Activated CD4-positive, alpha-beta T cell treated with anti-CD3 and anti-CD28 coated beads for 48 hours (primary cell): ENCODE results near the gene ECE1.
"Not testable (repeated sequence)": the region's sequence is repeated elsewhere in the genome, so short reads cannot be mapped to it uniquely, and the experiment has no call there.

Source experiments
- DNase-seq: peaks from one replicate; pipeline ENCODE4 v3.0.0-alpha.2; 2020

The ECE1 gene

DNA sequence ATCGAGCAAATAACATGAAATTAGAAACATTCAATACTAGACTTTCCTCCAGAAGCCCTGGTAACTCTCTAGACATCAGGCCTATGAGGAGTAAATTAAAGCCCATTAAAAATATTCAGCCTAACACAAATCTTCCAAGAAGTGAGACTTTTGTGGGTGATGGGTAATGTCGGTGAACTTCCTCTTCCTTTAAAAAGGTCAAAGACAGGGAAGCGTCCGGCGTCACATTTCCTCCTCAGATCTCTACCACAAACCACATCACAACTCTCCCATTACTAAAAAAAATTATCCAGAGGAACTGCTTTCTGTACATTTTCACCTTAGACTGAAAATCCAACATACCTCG is 115.0 kb downstream of the ECE1 start:
- DNase-seq: peak; percentile 47

DNA sequence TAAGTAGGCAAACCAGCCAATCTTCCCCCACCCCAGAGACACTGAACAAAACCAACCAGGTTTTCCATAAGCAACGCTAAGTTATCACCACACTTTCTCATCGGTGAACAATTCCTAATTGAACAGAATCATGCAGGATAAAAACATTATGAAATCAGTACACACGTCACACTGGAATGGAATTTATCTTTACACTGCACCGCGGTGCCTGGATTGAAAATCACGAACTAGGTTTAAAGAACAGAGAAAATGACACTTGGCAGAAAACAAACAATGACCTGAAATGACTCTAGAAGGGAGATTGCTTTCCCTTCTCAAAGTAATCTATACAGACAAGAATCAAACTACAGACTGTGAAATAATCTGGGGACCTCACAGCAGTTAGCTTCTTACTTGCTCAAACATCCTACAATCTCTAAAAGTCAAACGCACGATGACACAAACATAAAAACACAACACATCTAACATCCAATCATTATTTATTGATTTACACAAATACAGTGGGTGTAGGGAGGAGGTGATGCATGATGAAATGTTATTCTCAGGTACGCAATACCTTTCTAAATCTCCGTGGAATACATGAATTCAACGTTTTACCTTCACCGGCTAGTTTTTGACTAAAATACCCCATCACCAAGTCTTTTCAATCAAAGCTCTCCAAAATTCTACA is 115.5 kb downstream of the ECE1 start:
- DNase-seq: no peak

DNA sequence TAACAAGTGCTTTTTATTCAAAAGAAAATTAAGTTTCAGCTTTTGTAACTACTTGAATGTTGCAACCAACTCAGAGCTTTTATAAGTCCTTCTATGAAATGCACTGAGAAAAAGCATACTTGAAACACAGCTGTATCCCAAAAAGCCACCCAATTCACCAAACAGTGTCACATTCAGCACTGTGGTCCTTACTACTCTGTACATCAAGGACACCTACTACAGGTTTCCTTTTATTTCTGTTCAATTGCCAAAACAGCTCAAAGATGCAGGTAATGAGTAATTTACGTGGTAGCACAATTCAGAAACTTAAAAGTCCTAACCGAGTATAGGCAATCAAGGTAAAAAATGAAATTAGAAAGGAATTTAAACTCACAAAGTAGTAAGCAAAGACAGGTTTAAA is 116.0 kb downstream of the ECE1 start:
- no peak for DNase-seq

DNA sequence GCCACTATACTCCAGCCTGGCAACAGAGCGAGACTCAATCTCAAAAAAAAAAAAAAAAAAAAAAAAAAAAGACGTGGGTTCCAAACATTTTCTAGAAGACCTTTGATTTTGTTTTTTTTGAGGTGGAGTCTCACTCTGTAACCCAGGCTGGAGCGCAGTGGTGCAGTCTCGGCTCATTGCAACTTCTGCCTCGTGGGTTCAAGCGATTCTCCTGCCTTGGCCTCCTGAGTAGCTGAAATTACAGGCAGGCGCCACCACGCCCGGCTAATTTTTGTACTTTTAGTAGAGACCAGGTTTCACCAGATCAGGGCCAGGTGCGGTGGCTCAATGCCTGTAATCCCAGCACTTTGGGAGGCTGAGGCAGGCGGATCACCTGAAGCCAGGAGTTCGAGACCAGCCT is 117.2 kb downstream of the ECE1 start:
- DNase-seq: not testable (repeated sequence)

DNA sequence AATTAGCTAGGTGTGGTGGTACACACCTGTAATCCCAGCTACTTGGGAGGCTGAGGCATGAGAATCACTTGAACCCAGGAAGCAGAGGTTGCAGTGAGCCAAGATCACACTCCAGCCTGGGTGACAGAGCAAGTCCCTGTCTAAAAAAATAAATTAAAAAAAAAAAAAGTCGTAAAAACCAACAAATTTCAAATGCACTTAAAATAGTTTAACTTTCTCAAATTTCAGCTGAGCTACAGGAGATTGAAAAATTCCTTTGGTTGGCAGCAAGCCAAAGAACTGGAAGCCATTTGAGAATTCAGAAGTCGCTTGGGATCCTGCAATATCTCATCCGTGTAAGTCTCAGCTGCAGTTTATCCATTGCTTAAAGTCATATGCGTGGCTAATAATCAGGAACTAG is 119.4 kb downstream of the ECE1 start:
- not testable (repeated sequence) for DNase-seq

DNA sequence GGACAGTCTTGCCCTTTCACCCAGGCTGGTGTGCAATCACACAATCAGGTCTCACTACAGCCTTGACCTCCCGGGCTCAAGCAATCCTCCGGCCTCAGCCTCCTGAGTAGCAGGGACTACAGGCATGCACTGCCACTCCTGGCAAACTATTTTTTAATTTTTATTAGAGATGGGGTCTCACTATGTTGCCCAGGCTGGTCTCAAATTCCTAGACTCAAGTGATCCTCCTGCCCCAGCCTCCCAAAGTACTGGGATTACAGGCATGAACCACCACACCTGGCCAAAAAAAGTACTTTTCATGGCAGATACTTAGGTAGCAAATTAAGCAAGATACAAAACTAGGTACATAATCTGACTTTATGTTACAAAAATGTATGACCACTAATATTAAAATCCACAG is 121.8 kb downstream of the ECE1 start:
- no peak for DNase-seq
